GM23248 (cell line): ENCODE measurements around the gene IPO7. TPM values are rescaled to one million over a fixed set of nuclear protein-coding genes. Genes with fewer than 3 reads are reported as not detected.

ENCODE experiments used
- DNase-seq: peaks from one replicate; pipeline ENCODE4 v3.0.0-alpha.2; 2015
- H2AFZ ChIP-seq: fragments of 200-600 bp; sonication (generic); 2 replicates; pipeline ENCODE4 v1.6.1; 2016; ENCODE audit warnings: antibody characterized with exemption
- H3F3A ChIP-seq: fragments of 200-600 bp; sonication (generic); 2 replicates; pipeline ENCODE4 v1.6.1; 2016; ENCODE audit warnings: mild to moderate bottlenecking, antibody characterized with exemption, mixed run types; ENCODE audit not compliant: insufficient read depth
- H3K27ac ChIP-seq: fragments of 200-600 bp; sonication (generic); 2 replicates; pipeline ENCODE4 v1.5.1; 2016; ENCODE audit warnings: mild to moderate bottlenecking
- H3K27me3 ChIP-seq: fragments of 200-600 bp; sonication (generic); replicated peaks from 2 replicates; pipeline ENCODE4 v1.6.1; 2016; ENCODE audit warnings: mild to moderate bottlenecking; ENCODE audit not compliant: insufficient read depth
- H3K36me3 ChIP-seq: fragments of 200-600 bp; sonication (generic); 2 replicates; pipeline ENCODE4 v1.6.1; 2016; ENCODE audit warnings: low read depth, mild to moderate bottlenecking
- H3K4me1 ChIP-seq: fragments of 200-600 bp; sonication (generic); 2 replicates; pipeline ENCODE4 v1.6.1; 2016; ENCODE audit warnings: mild to moderate bottlenecking; ENCODE audit not compliant: insufficient read depth
- H3K4me2 ChIP-seq: fragments of 200-600 bp; sonication (generic); one replicate; pipeline ENCODE4 v1.6.1; 2016; ENCODE audit warnings: mild to moderate bottlenecking; ENCODE audit not compliant: unreplicated experiment
- H3K4me3 ChIP-seq: fragments of 200-600 bp; sonication (generic); 2 replicates; pipeline ENCODE4 v1.5.1; 2016; ENCODE audit warnings: mild to moderate bottlenecking
- H3K79me2 ChIP-seq: fragments of 200-600 bp; sonication (generic); 2 replicates; pipeline ENCODE4 v1.6.1; 2016; ENCODE audit warnings: mild to moderate bottlenecking; ENCODE audit not compliant: insufficient read depth
- H3K9ac ChIP-seq: fragments of 200-600 bp; sonication (generic); 2 replicates; pipeline ENCODE4 v1.6.1; 2016; ENCODE audit warnings: mild to moderate bottlenecking
- H3K9me2 ChIP-seq: fragments of 200-600 bp; sonication (generic); 2 replicates; pipeline ENCODE4 v1.6.1; 2016; ENCODE audit warnings: mixed run types, mild to moderate bottlenecking, moderate library complexity; ENCODE audit not compliant: insufficient read depth
- H3K9me3 ChIP-seq: fragments of 200-600 bp; sonication (generic); one replicate; pipeline ENCODE4 v1.6.1; 2017; ENCODE audit warnings: low read depth
- H4K20me1 ChIP-seq: fragments of 200-600 bp; sonication (generic); 2 replicates; pipeline ENCODE4 v1.6.0; 2016; ENCODE audit not compliant: insufficient read depth
- EZH2 ChIP-seq: fragments of 200-600 bp; sonication (generic); IDR thresholded peaks from 2 replicates; pipeline ENCODE4 v1.6.1; 2018; ENCODE audit warnings: antibody characterized with exemption, mild to moderate bottlenecking; ENCODE audit not compliant: insufficient read depth, poor library complexity, severe bottlenecking
- EZH2phosphoT487 ChIP-seq: fragments of 200-600 bp; sonication (generic); IDR thresholded peaks from 2 replicates; pipeline ENCODE4 v1.6.1; 2018; ENCODE audit warnings: antibody characterized with exemption, moderate library complexity, mild to moderate bottlenecking, low read depth; ENCODE audit not compliant: insufficient read depth
- WGBS, 2 experiments: methylation state at CpG; one replicate each; pipeline ENCODE4 v1.1.6; 2015 to 2017; ENCODE audit warnings: low lambda C conversion rate in 2 of 2, low coverage in 1 of 2; ENCODE audit errors: missing lambda C conversion rate in 2 of 2; 5-methylcytosine and 5-hydroxymethylcytosine counted together
- in situ Hi-C: fragments of 300-500 bp; cut with MboI; formaldehyde crosslinking; loops from 2 replicates; pipeline ENCODE4 v1.15.0; 2020
- polyA plus RNA-seq: library from polyadenylated mRNA; unstranded; fragments of >200 nt; fragmentation: Nextera tagmentation; extraction: Ambion mirVana; gene quantifications from 2 replicates; pipeline ENCODE4 v1.2.1, GENCODE V29; 2016
- total RNA-seq: library from RNA; depleted of rRNA; stranded (reverse); fragments of >200 nt; shearing (Covaris generic); gene quantifications from 2 replicates; pipeline ENCODE4 v1.2.3, GENCODE V29; 2014

The IPO7 gene
- total and polyA plus RNA-seq, 2 experiments from 2014 or later = 8.7 to 101 TPM

DNA sequence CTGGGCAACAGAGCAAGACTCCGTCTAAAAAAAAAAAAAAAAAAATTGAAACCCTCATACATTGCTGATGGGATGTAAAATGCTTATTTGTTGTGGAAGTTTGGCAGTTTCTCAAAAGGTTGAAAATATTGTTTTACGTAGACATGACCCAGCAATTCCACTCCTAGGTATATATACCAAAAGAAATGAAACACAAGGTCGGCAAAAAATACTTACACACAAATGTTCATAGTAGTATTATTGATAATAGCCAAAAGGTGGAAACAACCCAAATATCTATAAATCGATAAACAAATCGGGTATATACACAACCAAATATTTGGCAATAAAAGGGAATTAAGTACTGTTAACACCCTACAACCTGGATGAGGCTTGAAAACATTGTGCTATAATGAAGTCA, 71.3 kb downstream of the IPO7 start:
- TF ChIP-seq EZH2 = no peak
- no peak for TF ChIP-seq EZH2phosphoT487
- Histone ChIP-seq H4K20me1 (no peaks in the 10 kb centered on the region), H3K9me2 (no peaks in the 10 kb centered on the region), H3K4me3 (no peak overlapping the region), H2AFZ (no peak overlapping the region), H3F3A (peaks cover 27% of the 10 kb centered on the region), H3K9ac (no peak overlapping the region), H3K27ac (no peak overlapping the region), H3K36me3 (no peaks in the 10 kb centered on the region), H3K9me3 (no peaks in the 10 kb centered on the region), H3K4me2 (no peak overlapping the region), H3K79me2 (peaks cover 15% of the 10 kb centered on the region), H3K27me3 (no peaks in the 10 kb centered on the region), H3K4me1 (no peaks in the 10 kb centered on the region)
- 59 to 67% methylated on average over 5 of the region's 5 CpGs for WGBS, 2 experiments
- DNase-seq = no peak
- in situ Hi-C loops = no loop called here

DNA sequence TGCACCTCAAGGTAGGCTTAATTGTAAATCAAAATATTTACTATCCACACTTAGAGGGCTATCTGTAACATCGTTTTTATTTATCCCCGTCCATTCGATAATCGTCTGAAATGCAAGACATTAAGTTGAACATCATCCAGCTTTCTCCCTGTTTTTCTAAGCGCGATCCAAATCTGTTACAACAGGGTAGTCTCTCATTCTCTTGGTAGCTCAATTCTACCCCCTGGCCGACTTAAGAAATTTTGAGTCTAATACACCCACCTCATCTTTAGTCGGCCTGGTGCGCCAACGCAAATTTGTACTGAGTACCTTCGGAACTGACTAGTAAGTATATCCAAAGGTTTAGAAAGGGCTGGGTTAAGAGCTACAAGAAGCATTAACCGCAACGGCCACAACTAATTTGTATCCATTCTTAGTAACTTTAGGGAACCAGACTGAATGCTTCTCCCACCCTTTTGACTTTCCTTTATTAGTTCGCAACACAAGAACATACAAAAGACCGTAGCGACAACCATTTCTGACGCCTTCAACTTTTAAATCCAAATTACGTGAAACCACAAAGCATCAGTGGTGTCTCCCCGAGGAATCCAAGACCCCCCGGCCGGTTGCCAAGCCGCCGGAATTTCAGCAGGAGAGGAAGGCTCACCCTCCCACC, 75.3 kb downstream of the IPO7 start:
- Histone ChIP-seq H3K27ac (peak overlapping the region; percentile 96), H3K4me1 (peaks cover 14% of the 10 kb centered on the region; the same call in 1 of the 2 replicates), H2AFZ (peak overlapping the region; percentile 27), H3K4me2 (peak overlapping the region; percentile 90), H3K36me3 (no peaks in the 10 kb centered on the region), H3K79me2 (peaks cover 48% of the 10 kb centered on the region), H3K9me3 (no peaks in the 10 kb centered on the region), H3K9ac (peak overlapping the region; percentile 99), H3K27me3 (no peaks in the 10 kb centered on the region), H3K4me3 (peak overlapping the region; percentile 91), H3F3A (peaks cover 34% of the 10 kb centered on the region), H4K20me1 (no peaks in the 10 kb centered on the region), H3K9me2 (no peaks in the 10 kb centered on the region)
- DNase-seq = peak; percentile 76
- 1 to 2% methylated on average over 23 of the region's 23 CpGs for WGBS, 2 experiments
- TF ChIP-seq EZH2phosphoT487 = no peak
- TF ChIP-seq EZH2 = no peak
- in situ Hi-C loops = no loop called here

DNA sequence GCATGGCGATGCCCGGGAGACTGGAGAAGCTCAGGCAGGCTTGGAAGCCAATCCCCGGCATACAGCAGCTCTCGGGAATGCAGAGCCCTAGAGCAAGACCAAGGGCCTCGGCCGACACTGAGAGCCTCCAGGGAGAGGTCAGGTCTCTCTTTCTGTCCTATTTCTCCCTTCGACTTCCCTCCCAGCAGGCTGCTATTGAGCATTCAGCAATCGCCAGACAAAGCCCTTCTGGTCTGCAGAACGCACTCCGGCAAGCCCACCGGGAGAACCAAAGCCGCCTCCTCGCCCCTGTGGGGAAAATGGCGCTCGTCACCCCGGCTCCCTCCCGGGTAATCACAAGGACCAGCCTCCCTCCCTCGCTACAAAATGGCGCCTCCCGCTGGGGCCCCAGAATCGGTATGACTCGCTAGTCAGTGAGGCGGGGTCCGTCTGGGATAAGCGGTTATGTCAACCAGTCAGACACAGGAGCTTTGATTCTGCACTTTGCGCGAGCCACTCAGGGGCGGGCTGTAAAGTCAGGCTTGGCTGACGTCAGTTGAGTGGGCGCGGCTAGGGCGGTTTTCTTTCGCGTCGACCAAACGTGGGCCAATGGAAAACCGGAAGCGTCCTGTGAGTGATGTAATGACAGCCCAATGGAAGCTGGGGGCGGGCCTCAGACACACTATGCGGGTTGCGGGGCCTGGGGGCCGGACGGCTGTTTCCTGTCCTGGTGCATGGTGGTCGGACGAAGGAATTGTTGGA, 76.0 kb downstream of the IPO7 start, which contains the start of gene ZNF143:
ZNF143 (plus strand) TSS at position 691 of the 741 bp plus-strand sequence. CDS start 10,297 bp downstream, outside the sequence.
- in situ Hi-C loops = no loop called here

DNA sequence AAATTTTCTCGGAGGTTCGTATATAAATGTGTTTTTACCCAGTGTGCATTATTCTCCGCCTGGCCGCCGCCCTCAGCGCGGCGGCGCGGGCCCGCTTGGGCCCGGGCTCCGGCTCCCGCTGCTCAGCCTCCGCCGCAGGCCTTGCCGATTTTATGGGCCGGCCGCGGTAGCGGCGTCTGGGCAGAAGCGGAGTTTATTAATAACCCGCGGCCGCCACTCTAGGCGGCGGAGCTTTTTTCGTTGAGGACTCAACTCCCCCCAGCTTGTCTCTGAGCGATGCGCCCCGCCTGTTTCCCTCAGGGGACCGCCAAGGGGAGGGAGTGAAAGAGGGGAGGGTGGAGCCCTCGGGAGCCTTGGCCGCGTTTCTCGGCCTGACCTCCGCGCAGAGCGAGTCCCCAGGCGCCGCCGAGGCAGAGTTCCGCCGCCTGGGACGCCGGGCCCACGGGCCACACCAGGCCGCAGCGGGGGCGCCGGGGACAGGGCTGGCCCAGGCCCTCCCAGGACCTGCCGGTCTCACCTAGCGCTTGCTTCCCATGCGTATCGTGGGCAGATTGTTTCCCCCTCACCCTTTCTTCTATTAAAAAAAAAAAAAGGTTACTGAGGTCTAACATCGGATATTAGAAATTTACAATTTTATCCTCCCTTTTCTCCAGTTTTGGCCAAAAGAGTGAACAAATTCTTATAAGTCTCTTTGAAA, 76.8 kb downstream of the IPO7 start:
- in situ Hi-C loops = no loop called here
- WGBS, 2 experiments = 1% methylated on average over 54 to 57 of the region's 57 CpGs
- peaks cover 30% of the 10 kb centered on the region for H3F3A ChIP-seq

More for the DNA sequence above, 76.0 kb downstream of the IPO7 start, which contains the start of gene ZNF143:
- no peaks in the 10 kb centered on the region for H3K27me3 ChIP-seq
- WGBS, 2 experiments = 1% methylated on average over 44 to 45 of the region's 45 CpGs
- TF ChIP-seq EZH2 = no peak
- TF ChIP-seq EZH2phosphoT487 = no peak
- DNase-seq = peak; percentile 100
- peak within 1 kb of the TSS; percentile 91 for H3K4me3 ChIP-seq
- no peaks in the 10 kb centered on the region for H3K9me2 ChIP-seq
- H4K20me1 ChIP-seq = no peaks in the 10 kb centered on the region
- no peaks in the 10 kb centered on the region for H3K9me3 ChIP-seq
- no peaks in the 10 kb centered on the region for H3K36me3 ChIP-seq
- H3K27ac ChIP-seq = peak within 1 kb of the TSS; percentile 97
- peaks cover 55% of the 10 kb centered on the region for H3K79me2 ChIP-seq
- H2AFZ ChIP-seq = peak within 1 kb of the TSS; percentile 64
- peak within 1 kb of the TSS; percentile 100 for H3K4me2 ChIP-seq
- peaks cover 14% of the 10 kb centered on the region; the same call in 1 of the 2 replicates for H3K4me1 ChIP-seq
- H3K9ac ChIP-seq = peak within 1 kb of the TSS; percentile 99
- H3F3A ChIP-seq = peaks cover 34% of the 10 kb centered on the region

More for the DNA sequence above, 76.8 kb downstream of the IPO7 start:
- Histone ChIP-seq H3K4me3 (peak overlapping the region; percentile 79), H3K9me2 (no peaks in the 10 kb centered on the region), H3K36me3 (no peaks in the 10 kb centered on the region), H3K27me3 (no peaks in the 10 kb centered on the region), H3K79me2 (peaks cover 63% of the 10 kb centered on the region), H3K9ac (peak overlapping the region; percentile 96), H3K27ac (peak overlapping the region; percentile 97), H3K4me1 (peaks cover 14% of the 10 kb centered on the region; the same call in 1 of the 2 replicates), H4K20me1 (no peaks in the 10 kb centered on the region), H3K9me3 (no peaks in the 10 kb centered on the region), H3K4me2 (peak overlapping the region; percentile 100), H2AFZ (peak overlapping the region; percentile 64)
- peak; percentile 96 for DNase-seq
- TF ChIP-seq EZH2 (no peak), EZH2phosphoT487 (no peak)
